GM13976 (cell line): ENCODE data around the gene BRPF1.

Experiments
- DNase-seq: peaks from one replicate; pipeline ENCODE4 v3.0.0; 2012; ENCODE audit warnings: low spot score
- in situ Hi-C: fragments of 300-500 bp; cut with MboI; formaldehyde crosslinking; loops from one replicate; pipeline ENCODE4 v1.12.0; 2022; ENCODE audit warnings: low sequenced_read_pairs, mixed read lengths, inconsistent platforms; ENCODE audit not compliant: unreplicated experiment
- TF ChIP-seq, protein P1 (sequence below): IDR thresholded peaks from 2 replicates; pipeline ENCODE4 v1.5.1; 2012; ENCODE audit warnings: borderline replicate concordance, mild to moderate bottlenecking; ENCODE audit not compliant: insufficient read depth; ENCODE audit errors: extremely low read depth, missing control alignments, control extremely low read depth

The BRPF1 gene

GRCh38 chr3:9739181-9739580 is 7.6 kb downstream of the BRPF1 start:
- in situ Hi-C loops = no loop called here
- TF ChIP-seq, protein P1, sequence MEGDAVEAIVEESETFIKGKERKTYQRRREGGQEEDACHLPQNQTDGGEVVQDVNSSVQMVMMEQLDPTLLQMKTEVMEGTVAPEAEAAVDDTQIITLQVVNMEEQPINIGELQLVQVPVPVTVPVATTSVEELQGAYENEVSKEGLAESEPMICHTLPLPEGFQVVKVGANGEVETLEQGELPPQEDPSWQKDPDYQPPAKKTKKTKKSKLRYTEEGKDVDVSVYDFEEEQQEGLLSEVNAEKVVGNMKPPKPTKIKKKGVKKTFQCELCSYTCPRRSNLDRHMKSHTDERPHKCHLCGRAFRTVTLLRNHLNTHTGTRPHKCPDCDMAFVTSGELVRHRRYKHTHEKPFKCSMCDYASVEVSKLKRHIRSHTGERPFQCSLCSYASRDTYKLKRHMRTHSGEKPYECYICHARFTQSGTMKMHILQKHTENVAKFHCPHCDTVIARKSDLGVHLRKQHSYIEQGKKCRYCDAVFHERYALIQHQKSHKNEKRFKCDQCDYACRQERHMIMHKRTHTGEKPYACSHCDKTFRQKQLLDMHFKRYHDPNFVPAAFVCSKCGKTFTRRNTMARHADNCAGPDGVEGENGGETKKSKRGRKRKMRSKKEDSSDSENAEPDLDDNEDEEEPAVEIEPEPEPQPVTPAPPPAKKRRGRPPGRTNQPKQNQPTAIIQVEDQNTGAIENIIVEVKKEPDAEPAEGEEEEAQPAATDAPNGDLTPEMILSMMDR = no peak
- no peak for DNase-seq

- TF ChIP-seq, protein P1 = no peak
- DNase-seq = no peak
- in situ Hi-C loops = no loop called here
These were observed 11.0 kb downstream of the BRPF1 start for GRCh38 chr3:9742560-9742959.

GRCh38 chr3:9743548-9743947 is 12.0 kb downstream of the BRPF1 start:
- TF ChIP-seq, protein P1 = no peak
- no peak for DNase-seq
- in situ Hi-C loops = no loop called here

DNA sequence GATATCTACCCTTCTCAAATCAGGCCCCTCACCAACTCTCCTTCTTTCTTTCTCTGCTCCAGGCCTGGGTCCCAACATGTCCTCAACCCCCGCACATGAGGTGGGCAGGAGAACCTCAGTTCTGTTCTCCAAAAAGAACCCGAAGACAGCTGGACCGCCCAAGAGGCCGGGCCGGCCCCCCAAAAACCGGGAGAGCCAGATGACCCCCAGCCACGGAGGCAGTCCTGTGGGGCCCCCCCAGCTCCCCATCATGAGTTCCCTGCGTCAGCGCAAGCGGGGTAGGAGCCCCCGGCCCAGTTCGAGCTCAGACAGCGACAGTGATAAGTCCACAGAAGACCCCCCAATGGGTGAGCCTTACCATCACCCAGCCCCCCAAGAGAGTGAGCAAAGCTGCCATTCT is 12.6 kb downstream of the BRPF1 start:
- TF ChIP-seq, protein P1 = no peak
- no peak for DNase-seq
- in situ Hi-C loops = no loop called here

DNA sequence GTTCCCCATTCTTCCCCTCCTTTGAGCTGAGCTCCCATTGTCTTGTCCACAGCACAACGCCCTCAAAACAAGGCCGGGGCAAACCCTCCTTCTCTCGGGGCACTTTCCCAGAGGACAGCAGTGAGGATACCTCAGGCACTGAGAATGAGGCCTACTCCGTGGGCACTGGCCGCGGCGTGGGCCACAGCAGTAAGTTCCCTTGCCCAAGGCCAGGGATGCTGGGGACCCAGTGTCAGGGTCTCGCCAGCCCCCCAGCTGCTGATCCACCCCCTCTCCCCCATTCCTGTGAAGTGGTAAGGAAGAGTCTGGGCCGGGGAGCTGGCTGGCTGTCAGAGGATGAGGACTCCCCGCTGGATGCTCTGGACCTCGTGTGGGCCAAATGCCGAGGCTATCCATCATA is 14.0 kb downstream of the BRPF1 start:
- no peak for DNase-seq
- in situ Hi-C loops = no loop called here
- TF ChIP-seq, protein P1 = no peak

DNA sequence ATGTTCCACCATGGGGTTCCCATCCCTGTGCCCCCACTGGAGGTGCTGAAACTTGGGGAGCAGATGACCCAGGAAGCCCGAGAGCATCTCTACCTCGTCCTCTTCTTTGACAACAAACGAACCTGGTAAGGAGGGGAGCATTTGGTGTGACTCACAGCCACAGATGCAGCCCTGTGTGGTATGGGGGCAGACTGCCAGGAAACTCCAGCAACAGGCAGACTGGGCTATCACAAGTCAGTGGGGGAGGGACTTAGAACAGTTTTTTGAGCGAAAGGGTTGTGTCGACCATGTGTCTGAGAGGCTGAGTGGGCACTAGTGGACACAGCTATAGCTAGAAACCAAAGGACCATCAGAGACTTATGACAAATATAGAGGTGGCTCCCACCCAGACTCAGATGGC is 14.8 kb downstream of the BRPF1 start:
- DNase-seq = no peak
- TF ChIP-seq, protein P1 = no peak
- in situ Hi-C loops = no loop called here

GRCh38 chr3:9747267-9747666 is 15.7 kb downstream of the BRPF1 start:
- TF ChIP-seq, protein P1 = no peak
- no peak for DNase-seq
- in situ Hi-C loops = no loop called here
